Myocyte (in vitro differentiated cells): ENCODE results near the gene FGFR1OP2. TPM values are rescaled to one million over a fixed set of nuclear protein-coding genes. Genes with fewer than 3 reads are reported as not detected.
A peak's percentile ranks its signal among the peaks of the same experiment; 100 is the strongest.
"Not testable (repeated sequence)": the region's sequence is repeated elsewhere in the genome, so short reads cannot be mapped to it uniquely, and the experiment has no call there.

ENCODE experiments used
- DNase-seq: peaks from one replicate; pipeline ENCODE4 v3.0.0-alpha.2; 2012; ENCODE audit warnings: low read depth
- total RNA-seq: library from RNA; depleted of rRNA; stranded (reverse); fragments of >200 nt; gene quantifications from 2 replicates; pipeline ENCODE4 v1.2.3, GENCODE V29; 2014

Gene FGFR1OP2
- total RNA-seq, 1 donor from 2014 or later = 62.0 TPM

- DNase-seq = peak; percentile 18
Observed at GRCh38 chr12:26940516-26941214, 2.4 kb downstream of the FGFR1OP2 start.

GRCh38 chr12:26941215-26941594 lies 2.9 kb downstream of the FGFR1OP2 start:
- DNase-seq = no peak

- no peak for DNase-seq
Observed at GRCh38 chr12:26948309-26948708, 10.0 kb downstream of the FGFR1OP2 start.

GRCh38 chr12:26953447-26953846 lies 15.2 kb downstream of the FGFR1OP2 start:
- DNase-seq = no peak

- DNase-seq = no peak
Observed at GRCh38 chr12:26954027-26954426, 15.8 kb downstream of the FGFR1OP2 start.

- not testable (repeated sequence) for DNase-seq
Observed at GRCh38 chr12:26961391-26961790, 23.1 kb downstream of the FGFR1OP2 start.

GRCh38 chr12:26961803-26962202 lies 23.5 kb downstream of the FGFR1OP2 start:
- no peak for DNase-seq

GRCh38 chr12:26963413-26963812 lies 25.1 kb downstream of the FGFR1OP2 start:
- DNase-seq = no peak

- no peak for DNase-seq
Observed at GRCh38 chr12:26966842-26967241, 28.6 kb downstream of the FGFR1OP2 start.

GRCh38 chr12:26970136-26970535 lies 31.9 kb downstream of the FGFR1OP2 start:
- no peak for DNase-seq

- DNase-seq = no peak
Observed at GRCh38 chr12:26971963-26972362, 33.7 kb downstream of the FGFR1OP2 start.

- no peak for DNase-seq
Observed at GRCh38 chr12:26976687-26977086, 38.4 kb downstream of the FGFR1OP2 start.

GRCh38 chr12:26978801-26979200 lies 40.5 kb downstream of the FGFR1OP2 start:
- DNase-seq = no peak

- peak; percentile 6 for DNase-seq
Observed at GRCh38 chr12:26979733-26980132, 41.5 kb downstream of the FGFR1OP2 start.

- no peak for DNase-seq
Observed at GRCh38 chr12:26982866-26983265, 44.6 kb downstream of the FGFR1OP2 start.

GRCh38 chr12:26987634-26988424 lies 49.6 kb downstream of the FGFR1OP2 start:
- DNase-seq = peak; percentile 27

- DNase-seq = no peak
Observed at GRCh38 chr12:26988703-26989102, 50.4 kb downstream of the FGFR1OP2 start.

GRCh38 chr12:26989873-26990272 lies 51.6 kb downstream of the FGFR1OP2 start:
- DNase-seq = no peak

GRCh38 chr12:26991826-26992225 lies 53.6 kb downstream of the FGFR1OP2 start:
- DNase-seq = no peak

GRCh38 chr12:26994109-26994508 lies 55.8 kb downstream of the FGFR1OP2 start:
- DNase-seq = no peak

- no peak for DNase-seq
Observed at GRCh38 chr12:26995706-26996105, 57.4 kb downstream of the FGFR1OP2 start.

- DNase-seq = no peak
Observed at GRCh38 chr12:26997003-26997402, 58.7 kb downstream of the FGFR1OP2 start.

- DNase-seq = no peak
Observed at GRCh38 chr12:27000961-27001360, 62.7 kb downstream of the FGFR1OP2 start.
